Endodermal cell (in vitro differentiated cells): ENCODE data around the gene SLC49A4. TPM values are rescaled to one million over a fixed set of nuclear protein-coding genes. Genes with fewer than 3 reads are reported as not detected.

Experiments used
- DNase-seq: peaks from one replicate; pipeline ENCODE4 v3.0.0-alpha.2; 2017
- H3K27ac ChIP-seq: 2 replicates; pipeline ENCODE4 v1.5.1; 2013; ENCODE audit warnings: mild to moderate bottlenecking, low read depth, low read length, moderate library complexity
- H3K27me3 ChIP-seq: 2 replicates; pipeline ENCODE4 v1.6.1; 2013; ENCODE audit warnings: mild to moderate bottlenecking, low read length, moderate library complexity; ENCODE audit not compliant: insufficient read depth, control insufficient read depth, poor library complexity, severe bottlenecking
- H3K36me3 ChIP-seq: 2 replicates; pipeline ENCODE4 v1.7.0; 2013; ENCODE audit warnings: mild to moderate bottlenecking, low read length, moderate library complexity; ENCODE audit not compliant: control insufficient read depth, insufficient read depth
- H3K4me1 ChIP-seq: one replicate; pipeline ENCODE4 v1.7.0; 2013; ENCODE audit warnings: low read length; ENCODE audit not compliant: control insufficient read depth, insufficient read depth
- H3K4me3 ChIP-seq: 2 replicates; pipeline ENCODE4 v1.5.1; 2013; ENCODE audit warnings: mild to moderate bottlenecking, low read length, moderate library complexity
- H3K9ac ChIP-seq: 2 replicates; pipeline ENCODE4 v1.6.1; 2013; ENCODE audit warnings: mild to moderate bottlenecking, low read length, moderate library complexity; ENCODE audit not compliant: poor library complexity, severe bottlenecking; ENCODE audit errors: extremely low read depth
- H3K9me3 ChIP-seq: 2 replicates; pipeline ENCODE4 v1.6.1; 2013; ENCODE audit warnings: mild to moderate bottlenecking, low read length, moderate library complexity; ENCODE audit not compliant: control insufficient read depth
- H3K27ac Mint-ChIP-seq: 2 replicates; pipeline ENCODE4 v1.8.0; 2020; ENCODE audit warnings: mixed read lengths
- H3K27me3 Mint-ChIP-seq: 2 replicates; pipeline ENCODE4 v1.8.0; 2021; ENCODE audit warnings: mild to moderate bottlenecking, mixed read lengths; ENCODE audit not compliant: insufficient read depth
- H3K36me3 Mint-ChIP-seq: 2 replicates; pipeline ENCODE4 v1.8.0; 2020; ENCODE audit warnings: low read depth, mixed read lengths
- H3K4me1 Mint-ChIP-seq: 2 replicates; pipeline ENCODE4 v1.8.0; 2020; ENCODE audit warnings: mixed read lengths
- H3K4me3 Mint-ChIP-seq: 2 replicates; pipeline ENCODE4 v1.8.0; 2020; ENCODE audit warnings: mild to moderate bottlenecking, moderate library complexity, mixed read lengths
- H3K9me3 Mint-ChIP-seq: 2 replicates; pipeline ENCODE4 v1.8.0; 2020; ENCODE audit warnings: mild to moderate bottlenecking, mixed read lengths
- WGBS, 2 experiments: methylation state at CpG; one replicate each; pipeline versions ENCODE4 v1.1.5 to v1.1.7; 2013; ENCODE audit warnings: missing lambda C conversion rate in 2 of 2, mixed read lengths in 1 of 2; ENCODE audit not compliant: insufficient coverage in 1 of 2, insufficient read length in 1 of 2; 5-methylcytosine and 5-hydroxymethylcytosine counted together
- total RNA-seq, 2 donors: library from RNA; stranded (reverse); fragmentation: NEBNext Ultra II Directional in 1 of 2; extraction: Animal tissue kit (Norgen Biotek cat#: 25700) in 1 of 2; gene quantifications; 2 replicates in 1 of 2; 3 replicates in 1 of 2; pipeline ENCODE4 v1.2.1, GENCODE V29; 2021
- TF ChIP-seq, protein P1 (sequence below): fragments of 200-600 bp; sonication (generic); conservative IDR thresholded peaks from 2 replicates; pipeline ENCODE4 v1.5.0; 2021; ENCODE audit warnings: antibody characterized with exemption, mild to moderate bottlenecking

The SLC49A4 gene
- total RNA-seq, 2 donors from 2014 or later, result 12.2 to 14.9 TPM

DNA sequence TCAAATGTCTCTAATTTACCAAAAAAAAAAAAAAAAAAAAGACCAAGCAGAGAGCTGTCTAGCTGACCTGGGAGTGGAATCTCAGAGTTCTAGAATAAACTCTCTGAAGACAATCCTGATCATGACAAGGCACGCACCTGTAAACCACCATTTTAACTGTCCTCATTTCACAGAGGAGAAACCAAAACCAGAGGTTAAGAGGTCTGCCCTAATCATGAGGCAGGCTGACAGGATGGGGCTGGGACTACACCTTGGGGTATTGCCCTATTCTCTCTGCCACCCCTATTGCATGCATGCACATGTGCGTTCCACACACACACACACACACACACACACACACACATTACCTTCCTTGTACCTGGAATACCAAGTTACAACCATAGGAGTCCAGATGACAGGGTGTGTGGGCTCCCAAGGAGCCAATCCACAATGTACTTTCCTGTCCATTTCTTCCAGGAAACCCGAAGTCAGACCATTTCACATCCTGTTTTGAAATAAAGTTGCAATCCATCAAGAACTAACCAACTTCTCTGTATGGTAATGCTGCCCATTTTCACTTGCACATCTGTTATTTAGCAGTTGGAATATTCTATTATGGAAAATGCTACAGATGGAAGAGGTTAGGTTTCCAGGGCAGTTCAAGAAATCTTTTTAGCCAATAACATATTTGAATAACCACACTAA is 35.9 kb upstream of the SLC49A4 start:
- Histone ChIP-seq H3K9me3 (no peaks in the 10 kb centered on the region), H3K36me3 (peaks cover 9% of the 10 kb centered on the region), H3K4me3 (no peak overlapping the region), H3K27ac (no peak overlapping the region), H3K9ac (no peak overlapping the region), H3K4me1 (peaks cover 6% of the 10 kb centered on the region), H3K27me3 (no peaks in the 10 kb centered on the region)
- 98 to 100% methylated on average over 1 to 3 of the region's 3 CpGs for WGBS, 2 experiments
- Mint-ChIP-seq H3K36me3 (peaks cover 5% of the 10 kb centered on the region), H3K27ac (no peak overlapping the region), H3K4me1 (peaks cover 16% of the 10 kb centered on the region), H3K9me3 (no peaks in the 10 kb centered on the region), H3K27me3 (no peaks in the 10 kb centered on the region), H3K4me3 (no peak overlapping the region)
- TF ChIP-seq, protein P1, sequence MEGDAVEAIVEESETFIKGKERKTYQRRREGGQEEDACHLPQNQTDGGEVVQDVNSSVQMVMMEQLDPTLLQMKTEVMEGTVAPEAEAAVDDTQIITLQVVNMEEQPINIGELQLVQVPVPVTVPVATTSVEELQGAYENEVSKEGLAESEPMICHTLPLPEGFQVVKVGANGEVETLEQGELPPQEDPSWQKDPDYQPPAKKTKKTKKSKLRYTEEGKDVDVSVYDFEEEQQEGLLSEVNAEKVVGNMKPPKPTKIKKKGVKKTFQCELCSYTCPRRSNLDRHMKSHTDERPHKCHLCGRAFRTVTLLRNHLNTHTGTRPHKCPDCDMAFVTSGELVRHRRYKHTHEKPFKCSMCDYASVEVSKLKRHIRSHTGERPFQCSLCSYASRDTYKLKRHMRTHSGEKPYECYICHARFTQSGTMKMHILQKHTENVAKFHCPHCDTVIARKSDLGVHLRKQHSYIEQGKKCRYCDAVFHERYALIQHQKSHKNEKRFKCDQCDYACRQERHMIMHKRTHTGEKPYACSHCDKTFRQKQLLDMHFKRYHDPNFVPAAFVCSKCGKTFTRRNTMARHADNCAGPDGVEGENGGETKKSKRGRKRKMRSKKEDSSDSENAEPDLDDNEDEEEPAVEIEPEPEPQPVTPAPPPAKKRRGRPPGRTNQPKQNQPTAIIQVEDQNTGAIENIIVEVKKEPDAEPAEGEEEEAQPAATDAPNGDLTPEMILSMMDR, result no peak
- DNase-seq, result no peak

DNA sequence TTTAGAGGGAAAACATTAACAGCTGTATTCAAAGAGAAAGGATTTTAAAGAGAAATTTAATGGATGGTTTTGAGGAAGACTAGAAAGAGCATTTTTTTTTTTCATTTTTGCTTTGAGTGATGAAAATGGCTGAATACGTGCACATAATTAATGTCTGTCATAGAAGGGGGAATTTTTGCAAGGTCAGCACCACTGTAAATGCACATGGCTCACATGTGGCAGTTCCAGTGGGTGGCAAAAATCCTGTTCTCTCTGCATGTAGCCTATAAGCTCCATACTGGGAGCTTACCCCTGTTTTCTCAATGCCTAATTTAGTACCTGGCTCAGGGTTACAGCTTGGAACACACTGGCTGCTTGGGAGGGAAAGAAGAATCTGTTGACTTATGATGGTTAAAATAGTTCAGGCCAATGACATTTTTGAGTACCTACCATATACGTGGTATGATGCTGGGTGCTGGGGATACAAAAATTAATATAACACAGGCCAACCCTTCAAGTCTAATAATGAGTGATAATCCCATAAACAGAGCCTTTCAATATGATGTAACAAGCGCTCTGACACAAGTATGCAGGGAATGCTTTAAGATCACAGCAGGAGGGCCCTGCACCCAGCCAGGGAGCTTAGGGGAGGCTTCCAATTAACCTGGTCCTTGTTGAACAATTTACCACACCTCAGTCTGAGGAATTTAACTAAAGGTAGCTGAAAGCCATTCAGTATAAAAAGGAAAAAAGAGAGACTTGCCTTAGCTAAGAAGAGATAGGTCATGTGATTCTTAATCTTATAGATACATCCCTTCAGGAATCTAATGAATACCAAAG is 34.2 kb upstream of the SLC49A4 start:
- 86 to 90% methylated on average over 1 to 3 of the region's 3 CpGs for WGBS, 2 experiments
- no peaks in the 10 kb centered on the region for H3K9me3 Mint-ChIP-seq
- Histone ChIP-seq H3K27ac (peak overlapping the region; percentile 54), H3K9me3 (no peaks in the 10 kb centered on the region), H3K9ac (peak overlapping the region; percentile 1), H3K27me3 (no peaks in the 10 kb centered on the region), H3K36me3 (no peaks in the 10 kb centered on the region), H3K4me3 (no peak overlapping the region), H3K4me1 (peaks cover 3% of the 10 kb centered on the region)
- peak overlapping the region; percentile 86 for H3K27ac Mint-ChIP-seq
- H3K4me3 Mint-ChIP-seq, result no peak overlapping the region
- H3K4me1 Mint-ChIP-seq, result peaks cover 16% of the 10 kb centered on the region
- TF ChIP-seq, protein P1, result no peak
- peak; percentile 87 for DNase-seq
- H3K36me3 Mint-ChIP-seq, result no peaks in the 10 kb centered on the region
- no peaks in the 10 kb centered on the region for H3K27me3 Mint-ChIP-seq

DNA sequence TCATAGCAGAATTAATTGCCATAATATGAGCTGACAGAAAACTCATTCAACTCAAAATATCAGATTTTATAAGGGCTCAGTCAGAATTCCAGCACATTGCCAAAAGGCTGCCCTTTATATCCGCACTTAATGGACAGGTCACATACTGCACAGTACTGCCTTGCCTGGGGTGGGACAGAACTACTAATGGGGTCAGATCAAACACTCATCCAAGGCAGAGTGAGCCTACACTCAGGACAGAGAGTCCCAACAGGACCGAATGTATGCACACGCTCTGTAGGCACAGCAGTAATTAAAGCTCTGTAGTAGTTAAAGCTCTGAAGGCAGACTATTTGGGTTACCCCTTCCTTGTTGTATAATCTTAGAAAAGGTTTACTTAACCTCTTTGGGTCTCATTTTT is 28.4 kb upstream of the SLC49A4 start:
- no peak overlapping the region for H3K4me3 Mint-ChIP-seq
- Histone ChIP-seq H3K27me3 (no peaks in the 10 kb centered on the region), H3K4me1 (no peaks in the 10 kb centered on the region), H3K9me3 (no peaks in the 10 kb centered on the region), H3K9ac (no peak overlapping the region), H3K27ac (no peak overlapping the region), H3K4me3 (no peak overlapping the region), H3K36me3 (peaks cover 11% of the 10 kb centered on the region)
- H3K27ac Mint-ChIP-seq, result no peak overlapping the region
- TF ChIP-seq, protein P1, result no peak
- no peaks in the 10 kb centered on the region for H3K27me3 Mint-ChIP-seq
- no peaks in the 10 kb centered on the region for H3K9me3 Mint-ChIP-seq
- 95 to 97% methylated on average over 3 of the region's 3 CpGs for WGBS, 2 experiments
- DNase-seq, result no peak
- peaks cover under 1% of the 10 kb centered on the region for H3K4me1 Mint-ChIP-seq
- peaks cover 7% of the 10 kb centered on the region for H3K36me3 Mint-ChIP-seq
